ENCODE results near the gene ZCCHC2. TPM values are rescaled to one million over a fixed set of nuclear protein-coding genes. Genes with fewer than 3 reads are reported as not detected.

Gene ZCCHC2
- 8.7 and 10.7 TPM in 2 replicates for total RNA-seq

- DNase-seq (ENCODE audit: low read depth) = peak; percentile 71
- TF ChIP-seq CTCF (IDR thresholded peaks at IDR 0.05; ENCODE audit: insufficient read depth, low read length, poor library complexity, severe bottlenecking) = no peak
- no peaks in the 10 kb centered on the region for H3K36me3 ChIP-seq (ENCODE audit: control insufficient read depth, insufficient read depth, low read length)
Measured at GRCh38 chr18:62522504-62523254, at the start of gene ZCCHC2. Gene ZCCHC2 (plus strand): TSS chr18:62523025. CDS start chr18:62523425, 400 bp downstream.

DNA sequence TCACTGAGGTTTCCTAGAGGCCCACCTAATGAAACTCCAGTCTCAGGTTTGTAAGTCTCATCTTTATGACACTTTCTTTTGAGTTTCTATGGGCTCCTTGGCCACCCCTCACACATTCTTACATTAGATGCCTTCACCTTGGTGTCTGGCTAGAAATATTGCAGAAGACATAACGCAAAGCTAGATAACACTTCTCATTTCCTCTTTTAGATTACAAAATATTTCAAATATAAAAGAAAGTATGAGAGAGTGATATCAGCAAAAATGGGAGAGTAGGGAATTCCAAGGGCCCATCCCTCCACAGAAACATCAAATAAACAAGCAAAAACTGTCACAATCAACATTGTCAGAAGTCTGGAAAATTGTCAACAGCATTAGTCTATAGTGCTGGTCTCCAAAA is 43.3 kb upstream of the ZCCHC2 start:
- Histone ChIP-seq H3K36me3 (ENCODE audit: control insufficient read depth, insufficient read depth, low read length) (no peaks in the 10 kb centered on the region), H3K4me3 (ENCODE audit: low read depth, low read length) (no peak overlapping the region), H3K27me3 (ENCODE audit: control insufficient read depth, insufficient read depth, low read length) (no peaks in the 10 kb centered on the region)
- TF ChIP-seq CTCF (IDR thresholded peaks at IDR 0.05; ENCODE audit: insufficient read depth, low read length, poor library complexity, severe bottlenecking) = no peak
- DNase-seq (ENCODE audit: low read depth) = no peak

More at GRCh38 chr18:62522504-62523254, at the start of gene ZCCHC2:
- H3K4me3 ChIP-seq (ENCODE audit: low read depth, low read length) = peak within 1 kb of the TSS; percentile 63
- H3K27me3 ChIP-seq (ENCODE audit: control insufficient read depth, insufficient read depth, low read length) = no peaks in the 10 kb centered on the region

DNA sequence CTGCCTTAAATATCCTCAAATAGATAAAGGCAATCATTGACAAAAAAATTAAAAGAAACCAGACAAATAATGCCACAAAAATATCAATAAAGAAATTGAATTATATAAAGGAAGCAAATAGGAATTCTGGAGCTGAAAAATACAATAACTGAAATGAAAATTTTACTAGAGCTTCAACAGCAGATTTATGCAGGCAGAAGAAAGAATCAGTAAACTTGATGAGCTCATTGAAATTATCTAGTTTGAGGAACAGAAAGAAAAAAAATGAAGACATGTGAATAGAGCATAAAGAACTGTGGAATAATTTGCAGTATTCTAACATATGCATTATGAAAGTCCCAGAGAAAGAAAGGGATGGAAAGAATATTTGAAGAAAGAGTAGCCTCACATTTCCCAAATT is 41.9 kb upstream of the ZCCHC2 start:
- no peak overlapping the region for H3K4me3 ChIP-seq (ENCODE audit: low read depth, low read length)
- no peak for TF ChIP-seq CTCF (IDR thresholded peaks at IDR 0.05; ENCODE audit: insufficient read depth, low read length, poor library complexity, severe bottlenecking)
- H3K36me3 ChIP-seq (ENCODE audit: control insufficient read depth, insufficient read depth, low read length) = no peaks in the 10 kb centered on the region
- no peaks in the 10 kb centered on the region for H3K27me3 ChIP-seq (ENCODE audit: control insufficient read depth, insufficient read depth, low read length)
- DNase-seq (ENCODE audit: low read depth) = no peak

DNA sequence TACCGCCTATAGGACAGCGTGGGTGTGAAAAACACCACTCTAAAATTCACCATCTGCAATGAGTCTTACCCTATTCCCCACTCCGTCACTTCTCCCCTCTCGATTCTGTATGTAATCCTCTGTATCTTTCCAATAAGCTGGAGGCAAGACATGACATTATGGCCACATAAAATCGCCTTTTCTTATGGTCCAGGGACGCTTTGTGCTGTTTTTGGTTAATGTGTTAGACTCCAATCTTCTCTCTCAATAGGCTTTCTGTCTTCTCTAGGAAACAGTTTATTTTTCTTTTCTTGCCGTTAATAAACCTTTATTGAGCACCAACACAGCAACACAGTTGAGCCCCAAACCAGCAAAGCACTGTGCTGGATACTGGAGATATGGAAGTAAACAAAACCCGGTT is 37.9 kb upstream of the ZCCHC2 start:
- DNase-seq (ENCODE audit: low read depth) = no peak
- Histone ChIP-seq H3K36me3 (ENCODE audit: control insufficient read depth, insufficient read depth, low read length) (no peaks in the 10 kb centered on the region), H3K27me3 (ENCODE audit: control insufficient read depth, insufficient read depth, low read length) (no peaks in the 10 kb centered on the region), H3K4me3 (ENCODE audit: low read depth, low read length) (no peak overlapping the region)
- no peak for TF ChIP-seq CTCF (IDR thresholded peaks at IDR 0.05; ENCODE audit: insufficient read depth, low read length, poor library complexity, severe bottlenecking)

GRCh38 chr18:62485684-62486083 is 37.1 kb upstream of the ZCCHC2 start:
- H3K27me3 ChIP-seq (ENCODE audit: control insufficient read depth, insufficient read depth, low read length) = no peaks in the 10 kb centered on the region
- TF ChIP-seq CTCF (IDR thresholded peaks at IDR 0.05; ENCODE audit: insufficient read depth, low read length, poor library complexity, severe bottlenecking) = no peak
- no peak overlapping the region for H3K4me3 ChIP-seq (ENCODE audit: low read depth, low read length)
- no peaks in the 10 kb centered on the region for H3K36me3 ChIP-seq (ENCODE audit: control insufficient read depth, insufficient read depth, low read length)
- DNase-seq (ENCODE audit: low read depth) = peak; percentile 86

Measured in kidney epithelial cell (primary cell).